Prostate gland (tissue), 2 donors: ENCODE data around the gene CCDC78. TPM values are rescaled to one million over a fixed set of nuclear protein-coding genes. Genes with fewer than 3 reads are reported as not detected.

Experiments used
- DNase-seq: peaks from one replicate; pipeline ENCODE4 v3.0.0-alpha.2; 2019; ENCODE audit warnings: low spot score
- H3K27ac ChIP-seq, 2 donors: fragments of 200-600 bp; sonication (generic); 2 replicates each; pipeline ENCODE4 v1.5.1; 2017 to 2019
- H3K27me3 ChIP-seq: fragments of 200-600 bp; sonication (generic); replicated peaks from 2 replicates; pipeline ENCODE4 v1.5.1; 2019; ENCODE audit not compliant: insufficient read depth
- H3K36me3 ChIP-seq, 2 donors: fragments of 200-600 bp; sonication (generic); 1 replicate in 1 of 2; 2 replicates in 1 of 2; pipeline versions ENCODE4 v1.5.1 to v1.8.1; 2017 to 2019
- H3K4me1 ChIP-seq: fragments of 200-600 bp; sonication (generic); replicated peaks from 2 replicates; pipeline ENCODE4 v1.5.1; 2019
- H3K4me3 ChIP-seq, 2 donors: fragments of 200-600 bp; sonication (generic); 2 replicates each; pipeline ENCODE4 v1.5.1; 2017 to 2019
- H3K9me3 ChIP-seq: fragments of 200-600 bp; sonication (generic); 2 replicates; pipeline ENCODE4 v1.5.1; 2017
- CTCF ChIP-seq, 4 experiments: fragments of 200-600 bp in 2 of 4; fragments of 450-650 bp in 2 of 4; sonication (generic) in 2 of 4; IDR thresholded peaks; 1 replicate in 3 of 4; 2 replicates in 1 of 4; pipeline ENCODE4 v1.5.1; 2016 to 2019; ENCODE audit warnings: antibody characterized with exemption in 4 of 4, mild to moderate bottlenecking in 2 of 4, moderate library complexity in 2 of 4
- POLR2A ChIP-seq: fragments of 450-650 bp; IDR thresholded peaks from one replicate; pipeline ENCODE4 v1.6.1; 2016; ENCODE audit warnings: antibody characterized with exemption, mild to moderate bottlenecking
- POLR2AphosphoS5 ChIP-seq: sonication (generic); formaldehyde crosslinking; IDR thresholded peaks from one replicate; pipeline ENCODE4 v1.6.1; 2017; ENCODE audit warnings: antibody characterized with exemption
- WGBS: methylation state at CpG from one replicate; pipeline ENCODE4 v1.1.5; 2018; 5-methylcytosine and 5-hydroxymethylcytosine counted together
- intact Hi-C: fragments of 100-400 bp; cut with DNase I; formaldehyde crosslinking; loops from one replicate; pipeline ENCODE4 v1.14.2; 2022
- total RNA-seq, 2 donors: library from RNA; depleted of rRNA; stranded (reverse); fragments of >200 nt; gene quantifications; one replicate each; pipeline ENCODE4 v1.1.0, GENCODE V29; 2016

CCDC78 gene
- total RNA-seq, 2 donors from 2014 or later: 2.3 to 3.0 TPM

- H3K27me3 ChIP-seq: peaks cover 2% of the 10 kb centered on the region
- H3K4me3 ChIP-seq: no peak overlapping the region
- H3K36me3 ChIP-seq: no peaks in the 10 kb centered on the region
- intact Hi-C loops: no loop called here
- no peak for DNase-seq
- no peaks in the 10 kb centered on the region for H3K9me3 ChIP-seq
- 80% methylated on average over 2 of the region's 13 CpGs for WGBS
- TF ChIP-seq POLR2A (no peak), CTCF (IDR thresholded peaks at IDR 0.05) (no peak), POLR2AphosphoS5 (no peak)
- no peak overlapping the region for H3K27ac ChIP-seq
- H3K4me1 ChIP-seq: no peaks in the 10 kb centered on the region
These were observed 44.2 kb upstream of the CCDC78 start for GRCh38 chr16:770411-770810.

GRCh38 chr16:769934-770333, 43.7 kb upstream of the CCDC78 start:
- WGBS: 69% methylated on average over 19 of the region's 19 CpGs
- TF ChIP-seq POLR2A: no peak
- no peak for TF ChIP-seq POLR2AphosphoS5
- no peak for TF ChIP-seq CTCF (IDR thresholded peaks at IDR 0.05)
- no peak overlapping the region for H3K4me3 ChIP-seq
- H3K27me3 ChIP-seq: peaks cover 2% of the 10 kb centered on the region
- no peaks in the 10 kb centered on the region for H3K9me3 ChIP-seq
- H3K36me3 ChIP-seq: no peaks in the 10 kb centered on the region
- no peak overlapping the region for H3K27ac ChIP-seq
- no peak for DNase-seq
- H3K4me1 ChIP-seq: no peaks in the 10 kb centered on the region
- intact Hi-C loops: no loop called here

- DNase-seq: no peak
- H3K27ac ChIP-seq: no peak overlapping the region
- intact Hi-C loops: no loop called here
- no peaks in the 10 kb centered on the region for H3K9me3 ChIP-seq
- no peak overlapping the region for H3K4me3 ChIP-seq
- TF ChIP-seq CTCF (IDR thresholded peaks at IDR 0.05): no peak
- no peak for TF ChIP-seq POLR2AphosphoS5
- TF ChIP-seq POLR2A: no peak
- no peaks in the 10 kb centered on the region for H3K4me1 ChIP-seq
- H3K36me3 ChIP-seq: no peaks in the 10 kb centered on the region
- H3K27me3 ChIP-seq: peaks cover 2% of the 10 kb centered on the region
- 81% methylated on average over 16 of the region's 20 CpGs for WGBS
These were observed 43.0 kb upstream of the CCDC78 start for GRCh38 chr16:769184-769784.

GRCh38 chr16:768428-768827, 42.2 kb upstream of the CCDC78 start:
- no peak overlapping the region for H3K4me3 ChIP-seq
- WGBS: 78% methylated on average over 16 of the region's 21 CpGs
- H3K27me3 ChIP-seq: peaks cover 2% of the 10 kb centered on the region
- DNase-seq: no peak
- no peak overlapping the region for H3K27ac ChIP-seq
- TF ChIP-seq POLR2AphosphoS5 (no peak), CTCF (IDR thresholded peaks at IDR 0.05) (no peak), POLR2A (no peak)
- H3K9me3 ChIP-seq: no peaks in the 10 kb centered on the region
- no peaks in the 10 kb centered on the region for H3K4me1 ChIP-seq
- H3K36me3 ChIP-seq: no peaks in the 10 kb centered on the region
- intact Hi-C loops: no loop called here

GRCh38 chr16:767743-768235, 41.5 kb upstream of the CCDC78 start:
- Histone ChIP-seq H3K27me3 (peaks cover 2% of the 10 kb centered on the region), H3K4me1 (no peaks in the 10 kb centered on the region)

More at GRCh38 chr16:767743-768235, 41.5 kb upstream of the CCDC78 start:
- Histone ChIP-seq H3K9me3 (no peaks in the 10 kb centered on the region), H3K27ac (no peak overlapping the region), H3K4me3 (no peak overlapping the region), H3K36me3 (no peaks in the 10 kb centered on the region)
- intact Hi-C loops: no loop called here
- DNase-seq: no peak
- 69% methylated on average over 27 of the region's 38 CpGs for WGBS
- TF ChIP-seq POLR2AphosphoS5: no peak
- TF ChIP-seq POLR2A: no peak
- TF ChIP-seq CTCF (IDR thresholded peaks at IDR 0.05): no peak
